H9 (cell line): ENCODE results near the gene RILPL2. TPM values are rescaled to one million over a fixed set of nuclear protein-coding genes. Genes with fewer than 3 reads are reported as not detected.

Experiments
- DNase-seq: peaks from one replicate; pipeline ENCODE4 v3.0.0-alpha.2; 2017
- H2AFZ ChIP-seq: one replicate; pipeline ENCODE4 v1.6.1; 2013; ENCODE audit warnings: mild to moderate bottlenecking, low read length, control low read depth, moderate library complexity
- H2AK5ac ChIP-seq: 2 replicates; pipeline ENCODE4 v1.6.1; 2013; ENCODE audit warnings: low read length, control low read depth, mixed read lengths; ENCODE audit not compliant: insufficient read length
- H2BK120ac ChIP-seq: one replicate; pipeline ENCODE4 v1.6.1; 2013; ENCODE audit warnings: low read depth, mild to moderate bottlenecking, low read length, control low read depth, inconsistent platforms; ENCODE audit not compliant: poor library complexity, severe bottlenecking
- H2BK12ac ChIP-seq: 2 replicates; pipeline ENCODE4 v1.6.1; 2013; ENCODE audit warnings: low read length, control low read depth, mixed read lengths, low read depth; ENCODE audit not compliant: insufficient read length
- H2BK15ac ChIP-seq: 2 replicates; pipeline ENCODE4 v1.6.1; 2013; ENCODE audit warnings: low read depth, low read length, control low read depth
- H2BK20ac ChIP-seq: one replicate; pipeline ENCODE4 v1.6.1; 2013; ENCODE audit warnings: low read depth, mild to moderate bottlenecking, low read length, control low read depth, inconsistent platforms; ENCODE audit not compliant: poor library complexity, severe bottlenecking
- H2BK5ac ChIP-seq: 2 replicates; pipeline ENCODE4 v1.6.1; 2013; ENCODE audit warnings: low read length, control low read depth, mixed read lengths; ENCODE audit not compliant: insufficient read length
- H3K14ac ChIP-seq: 2 replicates; pipeline ENCODE4 v1.6.1; 2013; ENCODE audit warnings: low read length, control low read depth; ENCODE audit not compliant: insufficient read depth
- H3K18ac ChIP-seq: 2 replicates; pipeline ENCODE4 v1.6.1; 2013; ENCODE audit warnings: low read depth, mild to moderate bottlenecking, mixed read lengths, low read length, control low read depth; ENCODE audit not compliant: insufficient read length
- H3K23ac ChIP-seq: 2 replicates; pipeline ENCODE4 v1.6.1; 2013; ENCODE audit warnings: low read length, control low read depth, mixed read lengths, low read depth; ENCODE audit not compliant: insufficient read length
- H3K23me2 ChIP-seq: 2 replicates; pipeline ENCODE4 v1.6.1; 2013; ENCODE audit warnings: low read depth, mild to moderate bottlenecking, mixed read lengths, low read length, control low read depth; ENCODE audit not compliant: insufficient read length, poor library complexity, severe bottlenecking
- H3K27ac ChIP-seq: 2 replicates; pipeline ENCODE4 v1.5.1; 2013; ENCODE audit warnings: low read length, control low read depth, mixed read lengths, low read depth; ENCODE audit not compliant: insufficient read length
- H3K27me3 ChIP-seq: 2 replicates; pipeline ENCODE4 v1.6.1; 2013; ENCODE audit warnings: low read length, control low read depth, inconsistent platforms; ENCODE audit not compliant: insufficient read depth
- H3K4ac ChIP-seq: 2 replicates; pipeline ENCODE4 v1.6.1; 2013; ENCODE audit warnings: low read depth, mild to moderate bottlenecking, control low read depth, inconsistent platforms, low read length, moderate library complexity
- H3K4me1 ChIP-seq: 2 replicates; pipeline ENCODE4 v1.6.1; 2013; ENCODE audit warnings: low read length, control low read depth, inconsistent platforms; ENCODE audit not compliant: insufficient read depth
- H3K4me2 ChIP-seq: 2 replicates; pipeline ENCODE4 v1.6.1; 2013; ENCODE audit warnings: low read length, control low read depth, mixed read lengths; ENCODE audit not compliant: insufficient read length, insufficient read depth
- H3K56ac ChIP-seq: 2 replicates; pipeline ENCODE4 v1.6.1; 2013; ENCODE audit warnings: low read depth, mild to moderate bottlenecking, mixed read lengths, low read length, control low read depth; ENCODE audit not compliant: insufficient read length
- H3K79me1 ChIP-seq: 2 replicates; pipeline ENCODE4 v1.6.1; 2013; ENCODE audit warnings: low read depth, mild to moderate bottlenecking, moderate library complexity, low read length, control low read depth, inconsistent platforms; ENCODE audit not compliant: insufficient read depth, poor library complexity, severe bottlenecking
- H3K79me2 ChIP-seq: 2 replicates; pipeline ENCODE4 v1.6.1; 2013; ENCODE audit warnings: low read length, control low read depth, inconsistent platforms; ENCODE audit not compliant: insufficient read depth
- H3K9ac ChIP-seq: 2 replicates; pipeline ENCODE4 v1.6.1; 2013; ENCODE audit warnings: low read length, control low read depth, mixed read lengths; ENCODE audit not compliant: insufficient read length; ENCODE audit errors: extremely low read depth
- H3K9me3 ChIP-seq: one replicate; pipeline ENCODE4 v1.6.1; 2013; ENCODE audit warnings: low read depth, low read length, inconsistent platforms; ENCODE audit not compliant: control insufficient read depth
- H3T11ph ChIP-seq: one replicate; pipeline ENCODE4 v1.6.1; 2013; ENCODE audit warnings: mild to moderate bottlenecking, low read length, control low read depth, inconsistent platforms
- H4K20me1 ChIP-seq: one replicate; pipeline ENCODE4 v1.6.1; 2013; ENCODE audit not compliant: control insufficient read depth, insufficient read length, insufficient read depth
- H4K5ac ChIP-seq: 2 replicates; pipeline ENCODE4 v1.6.1; 2013; ENCODE audit warnings: low read depth, mild to moderate bottlenecking, mixed read lengths, low read length, control low read depth; ENCODE audit not compliant: insufficient read length
- H4K8ac ChIP-seq: replicated peaks from 2 replicates; pipeline ENCODE4 v1.6.1; 2013; ENCODE audit warnings: low read length, control low read depth, mixed read lengths, low read depth; ENCODE audit not compliant: insufficient read length
- H4K91ac ChIP-seq: 2 replicates; pipeline ENCODE4 v1.6.1; 2013; ENCODE audit warnings: low read depth, mild to moderate bottlenecking, moderate library complexity, mixed read lengths, low read length, control low read depth; ENCODE audit not compliant: insufficient read length
- H3K27ac Mint-ChIP-seq, 3 experiments: 2 replicates in 2 of 3; 3 replicates in 1 of 3; pipeline ENCODE4 v1.8.0; 2020 to 2021; ENCODE audit warnings: mixed read lengths in 3 of 3, mild to moderate bottlenecking in 1 of 3, moderate library complexity in 1 of 3
- H3K27me3 Mint-ChIP-seq: 2 replicates; pipeline ENCODE4 v1.8.0; 2021; ENCODE audit warnings: low read depth, mild to moderate bottlenecking, moderate library complexity, mixed read lengths
- H3K36me3 Mint-ChIP-seq, 3 experiments: 2 replicates in 2 of 3; 3 replicates in 1 of 3; pipeline ENCODE4 v1.8.0; 2020 to 2021; ENCODE audit warnings: low read depth in 3 of 3, mixed read lengths in 3 of 3; ENCODE audit not compliant: insufficient read depth in 1 of 3
- H3K4me1 Mint-ChIP-seq, 2 experiments: 2 replicates each; pipeline ENCODE4 v1.8.0; 2020; ENCODE audit warnings: mixed read lengths in 2 of 2
- H3K4me3 Mint-ChIP-seq, 2 experiments: 2 replicates in 1 of 2; 3 replicates in 1 of 2; pipeline ENCODE4 v1.8.0; 2020 to 2021; ENCODE audit warnings: mild to moderate bottlenecking in 2 of 2, mixed read lengths in 2 of 2, moderate library complexity in 1 of 2
- H3K9me3 Mint-ChIP-seq, 2 experiments: 2 replicates in 1 of 2; 3 replicates in 1 of 2; pipeline ENCODE4 v1.8.0; 2020; ENCODE audit warnings: mild to moderate bottlenecking in 2 of 2, mixed read lengths in 2 of 2, moderate library complexity in 1 of 2
- CTCF ChIP-seq: fragments of 200-600 bp; sonication (generic); conservative IDR thresholded peaks from 3 replicates; pipeline ENCODE4 v1.8.0; 2021; ENCODE audit warnings: antibody characterized with exemption, mild to moderate bottlenecking
- WGBS: extraction: QIAGEN DNeasy Blood & Tissue Kit; methylation state at CpG from one replicate; pipeline ENCODE4 v1.1.7; 2013; ENCODE audit warnings: missing lambda C conversion rate, low lambda C conversion rate, mixed read lengths; ENCODE audit not compliant: insufficient read length; ENCODE audit errors: extremely low coverage; 5-methylcytosine and 5-hydroxymethylcytosine counted together
- total RNA-seq: library from RNA; stranded (reverse); gene quantifications from 2 replicates; pipeline ENCODE4 v1.2.1, GENCODE V29; 2021

The RILPL2 gene
- total RNA-seq, 1 experiment from 2014 or later: 1.4 TPM

- H3K27ac Mint-ChIP-seq: no peak overlapping the region; a peak in 1 of 7 replicates
- Histone ChIP-seq H2AK5ac (no peak overlapping the region), H2BK20ac (no peak overlapping the region), H3K4me1 (no peaks in the 10 kb centered on the region), H2BK15ac (no peak overlapping the region), H3K9ac (no peak overlapping the region), H3K27me3 (no peaks in the 10 kb centered on the region), H4K91ac (no peak overlapping the region), H3K79me1 (peaks cover 4% of the 10 kb centered on the region), H3K56ac (no peak overlapping the region), H4K8ac (no peak overlapping the region), H3K23me2 (peaks cover 10% of the 10 kb centered on the region), H3K79me2 (peaks cover 17% of the 10 kb centered on the region; the same call in 1 of the 2 replicates), H2BK120ac (no peak overlapping the region), H3K18ac (no peak overlapping the region), H4K20me1 (no peaks in the 10 kb centered on the region), H2BK5ac (no peak overlapping the region), H3K9me3 (no peaks in the 10 kb centered on the region), H2AFZ (no peak overlapping the region), H3K14ac (no peak overlapping the region), H3T11ph (no peak overlapping the region), H3K23ac (no peak overlapping the region), H3K4ac (no peak overlapping the region), H3K27ac (no peak overlapping the region), H4K5ac (no peak overlapping the region), H2BK12ac (no peak overlapping the region), H3K4me2 (no peak overlapping the region)
- DNase-seq: no peak
- TF ChIP-seq CTCF: no peak
- no peaks in the 10 kb centered on the region; a peak in 1 of 5 replicates for H3K9me3 Mint-ChIP-seq
- no CpG with 5 or more reads among the region's 4 CpGs for WGBS
- H3K36me3 Mint-ChIP-seq: no peaks in the 10 kb centered on the region
- peaks cover 6 to 13% of the 10 kb centered on the region in 2 experiments for H3K4me1 Mint-ChIP-seq
- H3K4me3 Mint-ChIP-seq: no peak overlapping the region
- peaks cover 7% of the 10 kb centered on the region for H3K27me3 Mint-ChIP-seq
These were observed 69.0 kb downstream of the RILPL2 start for GRCh38 chr12:123367511-123367910.

Other genes with a start within 250 kb of the RILPL2 start
- gene MPHOSPH9, start 203.5 kb downstream of the RILPL2 start, total RNA-seq: 58.3 and 60.5 TPM in 2 replicates
- 13.0 and 14.8 TPM in 2 replicates for gene MTRFR, start 203.2 kb downstream of the RILPL2 start, total RNA-seq
- gene CDK2AP1, start 164.8 kb downstream of the RILPL2 start, total RNA-seq: 209 TPM in 2 replicates
- 46.0 and 47.5 TPM in 2 replicates for gene SBNO1, start 71.8 kb downstream of the RILPL2 start, total RNA-seq
- 21.7 and 23.8 TPM in 2 replicates for gene KMT5A, start 52.6 kb downstream of the RILPL2 start, total RNA-seq
- gene SNRNP35, start 21.5 kb upstream of the RILPL2 start, total RNA-seq: 16.3 and 16.5 TPM in 2 replicates
- 7.9 and 8.1 TPM in 2 replicates for gene RILPL1, start 97.0 kb upstream of the RILPL2 start, total RNA-seq
- gene TMED2, start 147.9 kb upstream of the RILPL2 start, total RNA-seq: 204 and 205 TPM in 2 replicates
- 47.1 and 51.7 TPM in 2 replicates for gene DDX55, start 165.4 kb upstream of the RILPL2 start, total RNA-seq
- gene EIF2B1, start 197.0 kb upstream of the RILPL2 start, total RNA-seq: 55.7 and 59.8 TPM in 2 replicates
- 39.2 and 41.0 TPM in 2 replicates for gene GTF2H3, start 197.1 kb upstream of the RILPL2 start, total RNA-seq
- 7.4 and 7.7 TPM in 2 replicates for gene TCTN2, start 234.4 kb upstream of the RILPL2 start, total RNA-seq